A172 (cell line): Measurements from ENCODE around the gene ZNF654. TPM values are rescaled to one million over a fixed set of nuclear protein-coding genes. Genes with fewer than 3 reads are reported as not detected.

ENCODE experiments used
- total RNA-seq: library from RNA; depleted of rRNA; stranded (reverse); fragments of >200 nt; shearing (Covaris generic); gene quantifications from 2 replicates; pipeline ENCODE4 v1.2.3, GENCODE V29; 2014; rRNA removed

The ZNF654 gene
- total RNA-seq, 1 experiment from 2014 or later = 17.0 TPM

Other genes with a start within 250 kb of the ZNF654 start
- 71.1 and 72.9 TPM in 2 replicates for gene CGGBP1, start 250 bp upstream of the ZNF654 start, total RNA-seq
- gene C3orf38, start 90.7 kb downstream of the ZNF654 start, total RNA-seq = 35.8 and 41.1 TPM in 2 replicates